ENCODE results near the gene GNL1. TPM values are rescaled to one million over a fixed set of nuclear protein-coding genes. Genes with fewer than 3 reads are reported as not detected.
"Not testable (repeated sequence)": the region's sequence is repeated elsewhere in the genome, so short reads cannot be mapped to it uniquely, and the experiment has no call there.

GNL1 gene
- total RNA-seq, 2 experiments from 2014 or later: 78.2 to 82.1 TPM

- no peak overlapping the region for H3K27ac Mint-ChIP-seq
- H3K9me3 Mint-ChIP-seq: no peaks in the 10 kb centered on the region
- intact Hi-C loops (cut with micrococcal nuclease): loop anchor here (1.0 to 5.0 kb wide), 4 partner anchors 48 to 368 kb away; partner anchors contain the start of gene VARS2
- no peak overlapping the region for H3K4me3 Mint-ChIP-seq
- peaks cover 33% of the 10 kb centered on the region for H3K4me1 Mint-ChIP-seq (ENCODE audit: low read depth)
- DNase-seq: peak; percentile 38
- peaks cover 11% of the 10 kb centered on the region for H3K36me3 Mint-ChIP-seq (ENCODE audit: low read depth)
- CTCF ChIA-PET: interaction anchor here (0.7 to 15.5 kb wide), 31 partner anchors 9 to 186 kb away, joined by 3 to 367 read pairs (median 5); partner anchors contain the start of genes ABCF1, GNL1 and PRR3
- H3K27me3 Mint-ChIP-seq (ENCODE audit: low read depth): no peaks in the 10 kb centered on the region
Measured at GRCh38 chr6:30544666-30545272, 11.5 kb downstream of the GNL1 start.

GRCh38 chr6:30543821-30544220 is 12.5 kb downstream of the GNL1 start:
- DNase-seq: peak; percentile 39
- peak overlapping the region; percentile 71 for H3K27ac Mint-ChIP-seq
- H3K27me3 Mint-ChIP-seq (ENCODE audit: low read depth): no peaks in the 10 kb centered on the region
- intact Hi-C loops (cut with micrococcal nuclease): loop anchor here (1.0 to 5.0 kb wide), 4 partner anchors 48 to 368 kb away; partner anchors contain the start of gene VARS2
- H3K4me3 Mint-ChIP-seq: no peak overlapping the region
- peaks cover 7% of the 10 kb centered on the region for H3K36me3 Mint-ChIP-seq (ENCODE audit: low read depth)
- CTCF ChIA-PET: interaction anchor here (1.0 to 15.5 kb wide), 19 partner anchors 10 to 141 kb away, joined by 3 to 367 read pairs (median 6); partner anchors contain the start of gene GNL1
- H3K4me1 Mint-ChIP-seq (ENCODE audit: low read depth): peaks cover 33% of the 10 kb centered on the region
- no peaks in the 10 kb centered on the region for H3K9me3 Mint-ChIP-seq

GRCh38 chr6:30542915-30543314 is 13.4 kb downstream of the GNL1 start:
- Mint-ChIP-seq H3K4me1 (ENCODE audit: low read depth) (peaks cover 36% of the 10 kb centered on the region), H3K4me3 (no peak overlapping the region), H3K27ac (peak overlapping the region; percentile 20), H3K36me3 (ENCODE audit: low read depth) (peaks cover 2% of the 10 kb centered on the region), H3K9me3 (no peaks in the 10 kb centered on the region), H3K27me3 (ENCODE audit: low read depth) (no peaks in the 10 kb centered on the region)
- no peak for DNase-seq
- intact Hi-C loops (cut with micrococcal nuclease): loop anchor here (5.0 kb wide), 2 partner anchors 131 to 369 kb away; partner anchors contain the start of gene VARS2
- CTCF ChIA-PET: interaction anchor here (0.6 to 15.5 kb wide), 15 partner anchors 11 to 544 kb away, joined by 3 to 367 read pairs (median 6); partner anchors contain the start of gene GNL1

GRCh38 chr6:30542404-30542725 is 13.9 kb downstream of the GNL1 start:
- peak; percentile 31 for DNase-seq
- Mint-ChIP-seq H3K4me3 (peak overlapping the region; percentile 71), H3K36me3 (ENCODE audit: low read depth) (peaks cover 2% of the 10 kb centered on the region), H3K4me1 (ENCODE audit: low read depth) (peaks cover 41% of the 10 kb centered on the region), H3K27ac (peak overlapping the region; percentile 20), H3K27me3 (ENCODE audit: low read depth) (no peaks in the 10 kb centered on the region), H3K9me3 (no peaks in the 10 kb centered on the region)
- intact Hi-C loops (cut with micrococcal nuclease): loop anchor here (5.0 kb wide), 2 partner anchors 130 to 370 kb away; partner anchors contain the start of gene VARS2
- CTCF ChIA-PET: interaction anchor here (1.0 to 15.5 kb wide), 16 partner anchors 11 to 545 kb away, joined by 3 to 367 read pairs (median 9); partner anchors contain the start of gene GNL1

GRCh38 chr6:30541515-30542403 is 14.5 kb downstream of the GNL1 start:
- DNase-seq: peak; percentile 89
- peak overlapping the region; percentile 71 for H3K4me3 Mint-ChIP-seq

GRCh38 chr6:30537931-30538330 is 18.4 kb downstream of the GNL1 start:
- Mint-ChIP-seq H3K4me1 (ENCODE audit: low read depth) (peaks cover 29% of the 10 kb centered on the region), H3K9me3 (no peaks in the 10 kb centered on the region), H3K27me3 (ENCODE audit: low read depth) (no peaks in the 10 kb centered on the region), H3K4me3 (no peak overlapping the region), H3K36me3 (ENCODE audit: low read depth) (no peaks in the 10 kb centered on the region), H3K27ac (no peak overlapping the region)
- CTCF ChIA-PET: interaction anchor here (0.7 to 15.5 kb wide), 4 partner anchors 38 to 290 kb away, joined by 3 to 367 read pairs (median 58); no protein-coding TSS in a partner anchor
- DNase-seq: no peak
- intact Hi-C loops (cut with micrococcal nuclease): no loop called here

More at GRCh38 chr6:30541515-30542403, 14.5 kb downstream of the GNL1 start:
- H3K27ac Mint-ChIP-seq: peak overlapping the region; percentile 20
- intact Hi-C loops (cut with micrococcal nuclease): loop anchor here (1.0 to 5.0 kb wide), 8 partner anchors 30 to 545 kb away; partner anchors contain the start of genes ABCF1, DHX16 and VARS2
- CTCF ChIA-PET: interaction anchor here (0.6 to 15.5 kb wide), 30 partner anchors 8 to 545 kb away, joined by 3 to 367 read pairs (median 5); partner anchors contain the start of genes DHX16, GNL1 and PRR3
- no peaks in the 10 kb centered on the region for H3K27me3 Mint-ChIP-seq (ENCODE audit: low read depth)
- peaks cover 41% of the 10 kb centered on the region for H3K4me1 Mint-ChIP-seq (ENCODE audit: low read depth)
- H3K9me3 Mint-ChIP-seq: no peaks in the 10 kb centered on the region
- peaks cover 2% of the 10 kb centered on the region for H3K36me3 Mint-ChIP-seq (ENCODE audit: low read depth)

GRCh38 chr6:30533460-30534294 is 22.6 kb downstream of the GNL1 start:
- CTCF ChIA-PET: interaction anchor here (1.0 to 7.5 kb wide), 10 partner anchors 10 to 64 kb away, joined by 6 to 97 read pairs (median 21); no protein-coding TSS in a partner anchor
- Mint-ChIP-seq H3K4me1 (ENCODE audit: low read depth) (peaks cover 49% of the 10 kb centered on the region), H3K27ac (peak overlapping the region; percentile 93), H3K36me3 (ENCODE audit: low read depth) (peaks cover 3% of the 10 kb centered on the region), H3K9me3 (peaks cover 2% of the 10 kb centered on the region), H3K27me3 (ENCODE audit: low read depth) (no peaks in the 10 kb centered on the region), H3K4me3 (peak overlapping the region; percentile 27)
- intact Hi-C loops (cut with micrococcal nuclease): no loop called here
- DNase-seq: no peak

GRCh38 chr6:30530014-30530413 is 26.3 kb downstream of the GNL1 start:
- peak overlapping the region; percentile 95 for H3K27ac Mint-ChIP-seq
- peaks cover 16% of the 10 kb centered on the region for H3K9me3 Mint-ChIP-seq
- peaks cover 11% of the 10 kb centered on the region for H3K36me3 Mint-ChIP-seq (ENCODE audit: low read depth)
- intact Hi-C loops (cut with micrococcal nuclease): no loop called here
- CTCF ChIA-PET: interaction anchor here (0.5 to 7.5 kb wide), 15 partner anchors 12 to 1549 kb away, joined by 3 to 97 read pairs (median 6); no protein-coding TSS in a partner anchor
- no peak for DNase-seq
- no peaks in the 10 kb centered on the region for H3K27me3 Mint-ChIP-seq (ENCODE audit: low read depth)
- peaks cover 74% of the 10 kb centered on the region for H3K4me1 Mint-ChIP-seq (ENCODE audit: low read depth)
- no peak overlapping the region for H3K4me3 Mint-ChIP-seq

- peak; percentile 79 for DNase-seq
- H3K27me3 Mint-ChIP-seq (ENCODE audit: low read depth): not testable (repeated sequence)
- peaks cover 22% of the 10 kb centered on the region for H3K9me3 Mint-ChIP-seq
- CTCF ChIA-PET: interaction anchor here (0.6 to 7.5 kb wide), 14 partner anchors 12 to 1548 kb away, joined by 3 to 97 read pairs (median 6); no protein-coding TSS in a partner anchor
- peaks cover 80% of the 10 kb centered on the region for H3K4me1 Mint-ChIP-seq (ENCODE audit: low read depth)
- peak overlapping the region; percentile 7 for H3K4me3 Mint-ChIP-seq
- H3K27ac Mint-ChIP-seq: peak overlapping the region; percentile 95
- peaks cover 15% of the 10 kb centered on the region for H3K36me3 Mint-ChIP-seq (ENCODE audit: low read depth)
- intact Hi-C loops (cut with micrococcal nuclease): loop anchor here (1.0 to 10.0 kb wide), 6 partner anchors 21 to 465 kb away; partner anchors contain the start of genes GNL1, HLA-E, POLR1H and PPP1R11
Measured at GRCh38 chr6:30529349-30529875, 26.9 kb downstream of the GNL1 start.

GRCh38 chr6:30526444-30526843 is 29.8 kb downstream of the GNL1 start:
- peak overlapping the region; percentile 72 for H3K27ac Mint-ChIP-seq
- intact Hi-C loops (cut with micrococcal nuclease): loop anchor here (5.0 to 10.0 kb wide), 2 partner anchors 286 to 462 kb away; partner anchors contain the start of genes POLR1H and PPP1R11
- not testable (repeated sequence) for H3K4me3 Mint-ChIP-seq; DNase-seq; H3K27me3 Mint-ChIP-seq (ENCODE audit: low read depth)
- peaks cover 48% of the 10 kb centered on the region for H3K9me3 Mint-ChIP-seq
- peaks cover 85% of the 10 kb centered on the region for H3K4me1 Mint-ChIP-seq (ENCODE audit: low read depth)
- H3K36me3 Mint-ChIP-seq (ENCODE audit: low read depth): peaks cover 30% of the 10 kb centered on the region
- CTCF ChIA-PET: interaction anchor here (7.5 kb wide), 1 partner anchor 34 kb away, joined by 79 read pairs; no protein-coding TSS in a partner anchor

All from activated naive CD4-positive, alpha-beta T cell treated with anti-CD3 and anti-CD28 coated beads for 36 hours (primary cell).